B cell (primary cell): ENCODE measurements around the gene PRRX1. TPM values are rescaled to one million over a fixed set of nuclear protein-coding genes. Genes with fewer than 3 reads are reported as not detected.

Source experiments
- ATAC-seq: fragments of 200-7000 bp; cut with Tn5 transposase; one replicate; pipeline ENCODE4 v1.10.0; 2021; ENCODE audit warnings: low read depth, mild to moderate bottlenecking, moderate number of reproducible peaks, moderate library complexity
- CTCF ChIA-PET: fragments of 350-600 bp; sonication (Branson Sonifier 250); formaldehyde crosslinking; loops from one replicate; lab custom pipeline; 2021; ENCODE audit warnings: antibody characterized with exemption, inconsistent platforms; lab: Charles Lee
- POLR2A ChIA-PET: fragments of 350-600 bp; sonication (Branson Sonifier 250); formaldehyde crosslinking; loops from one replicate; lab custom pipeline; 2021; ENCODE audit warnings: antibody characterized with exemption; lab: Charles Lee
- DNase-seq: peaks from one replicate; pipeline ENCODE4 v3.0.0; 2013
- H2AFZ ChIP-seq: 2 replicates; pipeline ENCODE4 v1.6.1; 2012; ENCODE audit warnings: mild to moderate bottlenecking, low read depth, low read length; ENCODE audit not compliant: insufficient read depth, poor library complexity, severe bottlenecking
- H3K27ac ChIP-seq, 2 donors: 1 replicate in 1 of 2; 2 replicates in 1 of 2; pipeline ENCODE4 v1.5.1; 2012 to 2013; ENCODE audit warnings: low read length in 2 of 2, mild to moderate bottlenecking in 2 of 2, moderate library complexity in 1 of 2
- H3K27me3 ChIP-seq, 4 experiments: fragments of 200-600 bp in 1 of 4; sonication (generic) in 1 of 4; replicated peaks in 1 of 4; 1 replicate in 2 of 4; 2 replicates in 2 of 4; pipeline versions ENCODE4 v1.6.1 to v1.7.0; 2013 to 2016; ENCODE audit warnings: low read length in 3 of 4, mild to moderate bottlenecking in 2 of 4, mixed read lengths in 1 of 4, moderate library complexity in 1 of 4; ENCODE audit not compliant: insufficient read depth in 4 of 4, control insufficient read depth in 3 of 4; ENCODE audit errors: control extremely low read depth in 1 of 4
- H3K36me3 ChIP-seq, 2 experiments: replicated peaks in 1 of 2; 1 replicate in 1 of 2; 2 replicates in 1 of 2; pipeline versions ENCODE4 v1.6.1 to v1.7.1; 2013; ENCODE audit warnings: low read length in 1 of 2; ENCODE audit not compliant: insufficient read depth in 2 of 2, control insufficient read depth in 1 of 2; ENCODE audit errors: control extremely low read depth in 1 of 2, extremely low read depth in 1 of 2
- H3K4me1 ChIP-seq, 2 donors: fragments of 200-600 bp in 1 of 2; sonication (generic) in 1 of 2; 1 replicate in 1 of 2; 2 replicates in 1 of 2; pipeline versions ENCODE4 v1.5.1 to v1.6.1; 2013 to 2017; ENCODE audit warnings: low read length in 2 of 2; ENCODE audit not compliant: control insufficient read depth in 2 of 2, insufficient read depth in 2 of 2
- H3K4me2 ChIP-seq: replicated peaks from 2 replicates; pipeline ENCODE3; 2012; ENCODE audit warnings: mild to moderate bottlenecking, low read depth, low read length; ENCODE audit not compliant: poor library complexity, severe bottlenecking
- H3K4me3 ChIP-seq, 5 experiments: fragments of 200-600 bp in 1 of 5; sonication (generic) in 1 of 5; 1 replicate in 3 of 5; 2 replicates in 2 of 5; pipeline versions ENCODE4 v1.5.1 to v1.7.0; 2011 to 2016; ENCODE audit warnings: low read length in 4 of 5, mild to moderate bottlenecking in 4 of 5, low read depth in 2 of 5, control low read depth in 1 of 5, moderate library complexity in 1 of 5; ENCODE audit not compliant: insufficient read depth in 1 of 5; ENCODE audit errors: control extremely low read depth in 1 of 5, extremely low read depth in 1 of 5
- H3K79me2 ChIP-seq: fragments of 200-600 bp; sonication (generic); one replicate; pipeline ENCODE4 v1.6.0; 2016; ENCODE audit warnings: low read length; ENCODE audit not compliant: control insufficient read depth, insufficient read depth
- H3K9ac ChIP-seq: fragments of 200-600 bp; sonication (generic); 2 replicates; pipeline ENCODE4 v1.6.1; 2017; ENCODE audit warnings: mild to moderate bottlenecking, low read length, moderate library complexity
- H3K9me3 ChIP-seq, 3 donors: one replicate each; pipeline versions ENCODE4 v1.6.1 to v1.7.1; 2013; ENCODE audit warnings: low read length in 2 of 3; ENCODE audit not compliant: control insufficient read depth in 2 of 3, insufficient read depth in 1 of 3; ENCODE audit errors: control extremely low read depth in 1 of 3
- H4K20me1 ChIP-seq: 2 replicates; pipeline ENCODE4 v1.6.0; 2012; ENCODE audit warnings: mild to moderate bottlenecking, low read length; ENCODE audit not compliant: insufficient read depth, control insufficient read depth, poor library complexity, severe bottlenecking
- H3K27ac Mint-ChIP-seq: one replicate; pipeline ENCODE4 v1.8.0; 2021; ENCODE audit warnings: mixed read lengths
- H3K27me3 Mint-ChIP-seq: one replicate; pipeline ENCODE4 v1.8.0; 2021; ENCODE audit warnings: mixed read lengths
- H3K4me1 Mint-ChIP-seq: one replicate; pipeline ENCODE4 v1.8.0; 2021; ENCODE audit warnings: mixed read lengths
- H3K4me3 Mint-ChIP-seq: one replicate; pipeline ENCODE4 v1.8.0; 2021; ENCODE audit warnings: mixed read lengths
- H3K9me3 Mint-ChIP-seq: one replicate; pipeline ENCODE4 v1.8.0; 2022; ENCODE audit warnings: mixed read lengths; ENCODE audit not compliant: insufficient read depth
- CTCF ChIP-seq: fragments of 200-600 bp; IDR thresholded peaks from one replicate; pipeline ENCODE4 v1.8.0; 2022; ENCODE audit warnings: antibody characterized with exemption, mild to moderate bottlenecking
- EZH2 ChIP-seq: IDR thresholded peaks from 2 replicates; pipeline ENCODE4 v1.6.1; 2012; ENCODE audit warnings: borderline replicate concordance, low read depth, mild to moderate bottlenecking, moderate library complexity, low read length; ENCODE audit not compliant: insufficient read depth, poor library complexity, severe bottlenecking
- WGBS: methylation state at CpG from one replicate; pipeline ENCODE4 v1.1.5; 2013; ENCODE audit warnings: missing lambda C conversion rate; ENCODE audit not compliant: insufficient coverage; 5-methylcytosine and 5-hydroxymethylcytosine counted together
- intact Hi-C: fragments of 100-400 bp; cut with micrococcal nuclease; formaldehyde crosslinking; loops from one replicate; pipeline ENCODE4 v1.10.0; 2022
- polyA plus RNA-seq: library from polyadenylated mRNA; depleted of rRNA; stranded (reverse); fragments of >200 nt; gene quantifications from 2 replicates; pipeline ENCODE4 v1.2.3, GENCODE V29; 2012
- total RNA-seq, 2 donors: library from RNA; stranded (reverse); fragments of 120-200 nt in 1 of 2; gene quantifications; 1 replicate in 1 of 2; 2 replicates in 1 of 2; pipeline versions ENCODE4 v1.2.3 to v1.2.4, GENCODE V29; 2013 to 2022

The PRRX1 gene
- total and polyA plus RNA-seq, 2 donors (not counting 1 experiment from before 2014, with no cell fraction given) = not detected

- H3K27ac Mint-ChIP-seq = no peak overlapping the region
- no peak for DNase-seq
- TF ChIP-seq EZH2 (no peak), CTCF (no peak)
- no peak overlapping the region for H3K4me3 Mint-ChIP-seq
- ATAC-seq = no peak
- Histone ChIP-seq H3K27ac (no peak overlapping the region), H3K4me1 (no peaks in the 10 kb centered on the region), H3K4me2 (no peak overlapping the region), H4K20me1 (no peaks in the 10 kb centered on the region), H3K36me3 (no peaks in the 10 kb centered on the region), H2AFZ (no peak overlapping the region), H3K9ac (no peak overlapping the region), H3K9me3 (no peaks in the 10 kb centered on the region), H3K4me3 (no peak overlapping the region), H3K79me2 (no peaks in the 10 kb centered on the region), H3K27me3 (peaks cover 0 to 9% (median 0%) of the 10 kb centered on the region in 4 experiments)
- H3K9me3 Mint-ChIP-seq = no peaks in the 10 kb centered on the region
- ChIA-PET POLR2A (no interaction called here), CTCF (no interaction called here)
- WGBS = no CpG with 5 or more reads among the region's 8 CpGs
- H3K27me3 Mint-ChIP-seq = peaks cover 34% of the 10 kb centered on the region
- intact Hi-C loops = no loop called here
- H3K4me1 Mint-ChIP-seq = no peaks in the 10 kb centered on the region
Observed at GRCh38 chr1:170686291-170686690, 22.4 kb downstream of the PRRX1 start.

- no peak overlapping the region for H3K27ac Mint-ChIP-seq
- H3K9me3 Mint-ChIP-seq = no peaks in the 10 kb centered on the region
- no peak overlapping the region for H3K4me3 Mint-ChIP-seq
- H3K9ac ChIP-seq = no peak overlapping the region
- H3K4me3 ChIP-seq = no peak overlapping the region
- peaks cover 0 to 9% (median 0%) of the 10 kb centered on the region in 4 experiments for H3K27me3 ChIP-seq
- H3K36me3 ChIP-seq = no peaks in the 10 kb centered on the region
- intact Hi-C loops = no loop called here
- H2AFZ ChIP-seq = no peak overlapping the region
- POLR2A ChIA-PET = no interaction called here
- H3K79me2 ChIP-seq = no peaks in the 10 kb centered on the region
- CTCF ChIA-PET = interaction anchor here (3.1 kb wide), 1 partner anchor 626 kb away, joined by 19 read pairs; the partner anchor contains the start of gene FMO4
- no peaks in the 10 kb centered on the region for H4K20me1 ChIP-seq
- peaks cover 30% of the 10 kb centered on the region for H3K27me3 Mint-ChIP-seq
- DNase-seq (no peak), ATAC-seq (no peak)
- H3K27ac ChIP-seq = no peak overlapping the region
- TF ChIP-seq CTCF (no peak), EZH2 (no peak)
- H3K4me1 ChIP-seq = no peaks in the 10 kb centered on the region
- H3K9me3 ChIP-seq = no peaks in the 10 kb centered on the region
- no peak overlapping the region for H3K4me2 ChIP-seq
- no CpG with 5 or more reads among the region's 4 CpGs for WGBS
- H3K4me1 Mint-ChIP-seq = no peaks in the 10 kb centered on the region
Observed at GRCh38 chr1:170687621-170688020, 23.7 kb downstream of the PRRX1 start.
